HG02943 (cell line): ENCODE measurements around the gene ADAMTSL4.
"Not testable (repeated sequence)": the region's sequence is repeated elsewhere in the genome, so short reads cannot be mapped to it uniquely, and the experiment has no call there.

Experiments
- ATAC-seq: cut with Tn5 transposase; IDR thresholded peaks from one replicate; pipeline ENCODE4 v1.9.1; 2021; ENCODE audit warnings: mild to moderate bottlenecking, low read depth, moderate library complexity; ENCODE audit not compliant: unreplicated experiment

Gene ADAMTSL4

DNA sequence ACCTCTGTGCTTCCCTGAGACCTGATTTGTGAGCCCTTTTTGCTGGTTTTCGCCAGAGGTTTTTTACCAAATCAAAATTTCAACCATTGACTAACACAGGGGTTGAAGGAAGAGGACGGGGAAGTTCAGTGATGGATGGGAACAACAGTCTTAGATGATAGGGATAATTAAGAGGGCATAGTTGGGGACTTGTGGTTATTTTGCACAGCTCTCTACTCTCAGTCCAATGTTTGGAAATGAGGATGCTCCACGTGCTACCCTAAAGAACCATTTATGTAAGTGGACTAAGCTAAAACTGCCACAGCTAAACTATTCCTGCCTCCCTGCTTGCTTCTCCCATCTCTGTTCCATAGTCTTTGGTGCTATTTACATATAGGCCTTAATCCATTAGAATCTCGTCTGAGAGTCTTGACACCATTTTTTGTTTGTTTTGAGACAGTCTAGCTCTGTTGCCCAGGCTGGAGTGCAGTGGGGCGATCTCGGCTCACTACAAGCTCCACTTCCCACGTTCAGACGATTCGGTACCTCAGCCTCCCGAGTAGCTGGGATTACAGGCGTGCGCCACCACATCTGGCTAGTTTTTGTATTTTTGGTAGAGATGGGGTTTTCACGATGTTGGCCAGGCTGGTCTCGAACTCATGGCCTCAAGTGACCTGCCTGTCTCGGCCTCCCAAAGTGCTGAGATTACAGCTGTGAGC lies 30.9 kb downstream of the ADAMTSL4 start:
- no peak for ATAC-seq

DNA sequence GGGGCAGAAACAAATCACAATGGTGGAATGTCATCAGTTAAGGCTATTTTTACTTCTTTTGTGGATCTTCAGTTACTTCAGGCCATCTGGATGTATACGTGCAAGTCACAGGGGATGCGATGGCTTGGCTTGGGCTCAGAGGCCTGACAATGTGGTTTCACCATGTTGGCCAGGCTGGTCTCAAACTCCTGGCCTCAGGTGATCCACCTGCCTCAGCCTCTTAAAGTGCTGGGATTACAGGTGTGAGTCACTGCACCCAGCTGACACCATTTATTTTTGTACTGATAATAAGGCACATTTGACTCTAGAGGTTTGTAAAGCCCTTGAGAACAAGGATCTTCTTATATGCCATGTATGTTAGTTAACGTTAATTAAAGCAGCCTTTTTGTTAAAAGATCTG lies 31.8 kb downstream of the ADAMTSL4 start:
- not testable (repeated sequence) for ATAC-seq

DNA sequence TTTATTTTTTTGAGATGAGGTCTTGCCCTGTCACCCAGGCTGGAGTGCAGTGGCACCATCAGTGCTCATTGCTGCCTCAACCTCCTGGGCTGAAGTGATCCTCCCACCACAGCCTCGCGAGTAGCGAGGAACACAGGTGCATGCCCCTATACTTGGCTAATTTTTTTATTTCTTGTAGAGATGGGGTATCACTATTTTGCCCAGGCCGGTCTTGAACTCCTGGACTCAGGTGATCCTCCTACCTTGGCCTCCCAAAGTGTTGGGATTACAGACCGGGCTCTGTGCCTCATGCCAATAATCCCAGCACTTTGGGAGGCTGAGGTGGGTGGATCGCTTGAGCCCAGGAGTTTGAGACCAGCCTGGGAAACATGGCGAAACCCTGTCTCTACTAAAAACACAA lies 32.2 kb downstream of the ADAMTSL4 start:
- not testable (repeated sequence) for ATAC-seq

DNA sequence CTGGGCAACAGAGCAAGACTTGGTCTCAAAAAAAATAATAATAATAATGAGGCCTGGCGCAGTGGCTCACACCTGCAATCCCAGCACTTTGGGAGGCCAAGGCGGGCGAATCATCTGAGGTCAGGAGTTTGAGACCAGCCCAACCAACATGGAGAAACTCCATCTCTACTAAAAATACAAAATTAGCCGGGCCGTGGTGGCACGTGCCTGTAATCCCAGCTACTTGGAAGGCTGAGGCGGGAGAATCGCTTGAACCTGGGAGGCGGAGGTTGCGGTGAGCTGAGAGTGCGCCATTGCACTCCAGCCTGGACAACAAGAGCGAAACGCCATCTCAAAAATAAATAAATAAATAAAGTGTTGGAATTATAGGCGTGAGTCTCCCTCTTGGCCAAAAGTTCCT lies 32.8 kb downstream of the ADAMTSL4 start:
- not testable (repeated sequence) for ATAC-seq

DNA sequence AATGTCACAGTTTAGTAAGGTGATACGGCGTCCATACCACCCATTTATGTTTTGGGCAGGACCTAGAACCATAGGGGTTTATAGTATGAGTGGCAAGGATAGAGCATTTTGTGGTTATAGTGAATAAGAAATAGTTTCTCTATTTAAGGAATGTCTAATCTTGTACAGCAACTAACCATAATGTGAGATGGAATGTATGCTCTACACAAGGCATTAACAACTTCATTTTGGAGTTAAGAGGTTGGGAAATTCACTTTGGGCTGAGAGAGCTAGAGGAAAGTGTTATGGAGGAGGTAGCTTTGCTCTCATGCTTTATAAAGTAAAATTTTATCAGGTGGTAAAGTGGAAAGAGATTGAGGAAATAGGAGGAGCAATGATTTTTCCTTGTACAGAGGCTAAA lies 33.2 kb downstream of the ADAMTSL4 start:
- no peak for ATAC-seq

DNA sequence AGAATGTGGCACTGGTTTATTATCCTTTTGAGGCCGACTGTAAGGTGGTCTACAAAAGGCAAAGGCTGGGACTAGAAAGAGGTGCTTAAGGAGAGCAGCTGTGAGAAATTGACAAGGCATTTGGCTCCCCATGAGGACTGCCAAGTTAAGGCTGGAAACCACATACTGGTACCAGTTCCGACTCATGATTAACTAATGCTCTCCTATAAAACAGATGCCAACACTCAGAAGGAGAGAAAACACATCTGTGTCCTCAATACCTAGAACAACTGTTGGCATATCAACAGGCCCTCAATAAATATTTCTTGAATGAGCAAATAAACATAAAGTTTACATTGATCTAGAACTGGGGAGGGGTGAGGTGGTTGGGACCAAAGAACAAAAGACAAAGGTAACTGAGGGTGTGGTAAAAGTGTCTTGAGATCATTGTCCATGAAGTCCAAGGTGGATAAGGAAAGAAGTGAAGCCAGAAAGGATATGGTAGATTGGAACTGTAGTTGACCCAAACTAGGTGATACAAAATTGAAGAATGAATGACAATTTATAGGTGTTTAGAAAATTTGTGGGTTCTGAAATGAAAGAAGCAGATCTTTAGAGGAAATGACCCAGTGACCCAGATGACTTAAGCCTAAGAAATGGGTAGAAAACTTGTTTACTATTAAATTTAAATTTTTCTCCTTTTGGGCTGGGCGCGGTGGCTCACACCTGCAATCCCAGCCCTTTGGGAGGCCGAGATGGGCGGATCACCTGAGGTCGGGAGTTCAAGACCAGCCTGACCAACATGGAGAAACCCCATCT lies 47.1 kb downstream of the ADAMTSL4 start:
- ATAC-seq, result no peak

DNA sequence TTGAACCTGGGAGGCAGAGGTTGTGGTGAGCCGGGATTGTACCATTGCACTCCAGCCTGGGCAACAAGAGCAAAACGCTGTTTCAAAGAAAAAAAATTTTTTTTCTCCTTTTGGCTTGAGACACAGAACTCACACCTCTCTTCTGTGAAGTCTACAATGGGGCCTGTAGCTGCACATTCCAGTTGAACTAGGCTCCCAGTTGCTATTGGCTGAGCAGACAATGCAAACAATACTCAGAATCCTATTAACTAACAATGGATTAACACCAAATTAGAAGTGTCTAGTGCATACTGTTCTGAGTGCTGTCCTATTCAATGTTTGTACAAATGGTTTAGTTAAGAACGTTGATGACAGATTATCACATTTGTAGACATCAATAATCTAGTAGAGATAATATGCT lies 47.8 kb downstream of the ADAMTSL4 start:
- ATAC-seq, result no peak

DNA sequence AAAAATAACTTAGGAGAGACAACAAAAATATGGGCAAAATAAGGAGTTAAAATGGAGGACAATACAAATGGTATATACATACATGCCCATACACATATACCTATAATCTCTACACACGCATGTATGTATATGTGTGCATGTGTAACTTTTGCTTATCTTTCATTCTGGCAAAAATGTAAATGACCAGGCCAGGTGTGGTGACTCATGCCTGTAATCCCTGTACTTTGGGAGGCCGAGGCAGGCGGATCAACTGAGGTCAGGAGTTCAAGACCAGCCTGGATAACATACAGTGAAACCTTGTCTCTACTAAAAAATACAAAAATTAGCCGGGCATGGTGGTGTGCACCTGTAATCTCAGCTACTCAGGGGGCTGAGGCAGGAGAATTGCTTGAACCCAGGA lies 49.1 kb downstream of the ADAMTSL4 start:
- ATAC-seq, result not testable (repeated sequence)

DNA sequence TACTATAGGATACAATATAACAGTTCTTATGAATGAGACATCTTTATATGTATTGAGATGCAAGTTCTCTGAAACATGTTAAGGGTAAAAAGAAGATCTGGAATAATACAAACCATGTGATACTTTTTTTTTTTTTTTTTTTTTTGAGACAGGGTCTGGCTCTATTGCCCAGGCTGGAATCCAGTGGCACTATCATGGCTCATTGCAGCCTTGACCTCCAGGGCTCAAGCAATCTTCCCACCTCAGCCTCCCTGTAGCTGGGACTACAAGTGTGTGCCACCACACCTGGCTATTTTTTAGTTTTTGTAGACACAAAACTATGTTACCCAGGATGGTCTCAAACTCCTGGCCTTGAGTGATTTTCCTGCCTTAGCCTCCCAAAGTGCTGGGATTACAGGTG lies 52.3 kb downstream of the ADAMTSL4 start:
- ATAC-seq, result no peak

DNA sequence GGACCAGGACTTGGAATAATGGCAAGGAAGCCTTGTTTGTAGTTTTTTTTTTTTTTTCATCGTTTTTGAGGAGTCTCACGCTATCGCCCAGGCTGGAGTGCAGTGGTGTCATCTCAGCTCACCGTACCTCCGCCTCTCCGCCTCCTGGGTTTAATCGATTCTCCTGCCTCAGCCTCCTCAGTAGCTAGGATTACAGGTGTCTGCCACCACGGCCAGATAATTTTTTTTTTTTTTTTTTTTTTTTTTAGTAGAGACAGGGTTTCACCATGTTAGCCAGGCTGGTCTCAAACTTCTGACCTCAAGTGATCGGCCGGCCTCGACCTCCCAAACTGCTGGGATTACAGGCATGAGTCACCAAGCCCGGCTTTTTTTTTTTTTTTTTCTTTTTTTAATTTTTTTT lies 53.2 kb downstream of the ADAMTSL4 start:
- not testable (repeated sequence) for ATAC-seq

DNA sequence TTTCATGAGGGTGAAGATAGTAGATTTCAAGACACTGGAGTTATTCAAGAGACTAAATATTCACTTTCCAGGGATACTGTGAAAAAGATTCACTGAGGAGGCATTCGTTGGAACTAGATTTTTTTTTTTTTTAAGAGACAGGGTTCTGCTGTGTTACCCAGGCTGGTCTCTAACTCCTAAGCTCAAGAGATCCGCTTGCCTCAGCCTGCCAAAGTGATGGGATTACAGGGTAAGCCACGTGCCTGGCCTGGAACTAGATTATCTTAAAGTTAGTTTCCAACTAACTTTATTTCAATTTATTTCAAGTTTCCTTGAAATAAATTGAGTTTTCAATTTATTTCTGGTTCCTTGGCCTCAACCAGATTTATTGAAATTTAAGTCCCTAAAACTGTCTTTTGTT lies 54.5 kb downstream of the ADAMTSL4 start:
- ATAC-seq, result no peak

DNA sequence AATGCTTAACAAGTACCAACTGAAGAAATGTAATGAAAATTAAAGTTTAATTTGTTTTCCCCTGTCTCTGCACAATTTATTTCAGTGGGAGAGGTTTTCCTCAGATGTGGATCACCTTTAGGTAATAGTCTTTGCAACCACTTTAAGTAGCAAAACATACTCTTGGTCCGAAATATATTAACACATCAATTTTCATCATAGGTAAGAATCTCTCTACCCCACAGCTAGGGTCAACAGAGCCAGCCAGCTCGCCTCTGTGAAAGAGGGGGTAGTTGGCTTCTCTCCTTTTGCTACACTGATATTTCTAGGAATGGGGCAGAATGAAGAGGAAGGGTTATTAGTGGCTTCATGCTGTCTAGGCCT lies 55.0 kb downstream of the ADAMTSL4 start:
- ATAC-seq, result no peak

DNA sequence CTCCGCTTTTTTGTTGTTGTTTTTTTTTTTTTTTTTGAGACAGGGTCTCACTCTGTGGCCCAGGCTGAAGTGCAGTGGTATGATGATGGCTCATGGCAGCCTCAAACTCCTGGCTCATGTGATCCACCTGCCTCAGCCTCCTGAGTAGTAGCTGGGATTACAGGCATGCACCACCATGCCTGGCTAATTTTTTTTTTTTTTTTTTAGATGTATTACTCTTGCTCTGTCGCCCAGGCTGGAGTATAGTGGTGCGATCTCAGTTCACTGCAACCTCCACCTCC lies 56.2 kb downstream of the ADAMTSL4 start:
- not testable (repeated sequence) for ATAC-seq

DNA sequence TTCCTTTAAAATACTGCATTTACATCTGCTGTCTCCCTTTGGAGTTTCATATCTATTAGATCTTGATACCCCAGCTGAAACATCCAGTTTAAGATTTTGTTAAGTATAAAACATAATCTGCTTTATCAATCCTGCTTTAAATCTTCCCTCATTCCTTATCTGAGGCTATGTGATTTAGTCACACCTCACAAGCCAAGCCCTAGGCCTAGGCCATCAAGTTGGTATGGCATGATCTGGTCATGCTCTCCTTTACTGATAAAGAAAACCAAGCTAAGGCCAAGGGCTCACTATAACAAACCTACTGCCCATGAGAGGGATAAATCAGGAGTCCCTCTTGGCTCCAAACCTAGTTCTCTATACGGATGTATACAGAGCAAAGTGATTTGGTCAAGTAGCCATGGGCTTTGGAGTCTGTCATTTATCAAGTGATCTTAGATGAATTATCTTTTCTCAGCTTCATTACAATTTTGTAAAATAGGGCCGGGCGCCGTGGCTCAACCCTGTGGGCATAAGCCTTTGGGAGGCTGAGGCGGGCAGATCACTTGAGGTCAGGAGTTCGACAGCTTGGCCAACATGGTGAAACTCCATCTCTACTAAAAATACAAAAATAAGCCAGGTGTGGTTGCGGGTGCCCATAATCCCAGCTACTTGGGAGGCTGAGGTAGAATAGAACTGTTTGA lies 57.4 kb downstream of the ADAMTSL4 start:
- ATAC-seq, result no peak

DNA sequence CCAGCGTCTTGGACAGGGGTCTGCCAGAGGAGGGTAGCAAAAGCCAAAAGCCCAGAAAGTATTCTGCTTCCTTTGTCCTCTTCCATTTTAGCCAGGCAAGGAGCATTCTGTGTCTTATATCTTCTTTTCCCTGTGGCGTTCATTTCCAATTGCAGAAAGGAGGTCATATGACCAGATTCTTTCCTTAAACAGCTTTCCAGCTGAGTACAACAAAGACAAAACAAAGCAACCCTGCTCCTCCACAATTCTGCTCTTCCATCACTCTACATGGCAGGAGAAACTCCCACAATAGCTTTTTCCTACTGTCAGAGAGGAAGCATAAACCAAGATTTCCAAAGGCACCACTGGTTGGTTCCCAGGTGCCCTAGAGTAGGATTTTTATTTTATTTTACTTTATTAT lies 60.5 kb downstream of the ADAMTSL4 start:
- no peak for ATAC-seq
